Mucosa of rectum (tissue), 2 donors: ENCODE measurements around the gene ZNF701.
"Not testable (repeated sequence)": the region's sequence is repeated elsewhere in the genome, so short reads cannot be mapped to it uniquely, and the experiment has no call there.

Experiments
- H3K27ac ChIP-seq, 2 donors: one replicate each; pipeline ENCODE4 v1.7.0; 2013; ENCODE audit warnings: inconsistent platforms in 2 of 2, low read depth in 2 of 2, low read length in 2 of 2
- H3K27me3 ChIP-seq, 2 donors: one replicate each; pipeline ENCODE4 v1.7.0; 2013; ENCODE audit warnings: low read length in 2 of 2; ENCODE audit not compliant: control insufficient read depth in 2 of 2, insufficient read depth in 2 of 2
- H3K36me3 ChIP-seq, 2 donors: one replicate each; pipeline ENCODE4 v1.7.0; 2013; ENCODE audit warnings: low read length in 2 of 2; ENCODE audit not compliant: control insufficient read depth in 2 of 2, insufficient read depth in 2 of 2
- H3K4me1 ChIP-seq, 2 donors: one replicate each; pipeline ENCODE4 v1.7.0; 2013; ENCODE audit warnings: low read length in 2 of 2, mild to moderate bottlenecking in 1 of 2; ENCODE audit not compliant: control insufficient read depth in 2 of 2, insufficient read depth in 2 of 2
- H3K4me3 ChIP-seq, 2 donors: one replicate each; pipeline ENCODE4 v1.7.0; 2013; ENCODE audit warnings: low read length in 2 of 2
- H3K9ac ChIP-seq, 2 donors: one replicate each; pipeline ENCODE4 v1.7.0; 2013; ENCODE audit warnings: low read length in 2 of 2, low read depth in 1 of 2, mild to moderate bottlenecking in 1 of 2
- H3K9me3 ChIP-seq, 2 donors: one replicate each; pipeline ENCODE4 v1.7.0; 2013; ENCODE audit warnings: low read length in 2 of 2; ENCODE audit not compliant: control insufficient read depth in 2 of 2
- donor health status: healthy.
- donor health status: Normal muscosa, but diverticular disease.

Gene ZNF701

DNA sequence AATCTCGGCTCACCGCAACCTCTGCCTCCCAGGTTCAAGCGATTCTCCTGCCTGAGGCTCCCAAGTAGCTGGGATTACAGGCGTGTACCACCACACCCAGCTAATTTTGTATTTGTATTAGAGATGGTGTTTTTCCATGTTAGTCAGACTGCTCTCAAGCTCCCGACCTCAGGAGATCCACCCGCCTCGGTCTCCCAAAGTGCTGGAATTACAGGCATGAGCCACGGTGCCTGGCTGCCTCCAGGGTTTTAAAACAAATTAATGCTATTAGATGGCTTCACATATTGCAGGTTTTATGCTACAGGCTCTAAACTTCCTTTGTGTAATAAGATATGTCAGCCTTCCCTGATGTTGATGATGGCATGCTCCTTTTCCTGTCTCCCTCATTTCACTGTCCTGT is 8.5 kb upstream of the ZNF701 start:
- not testable (repeated sequence) for H3K4me1 ChIP-seq, H3K4me3 ChIP-seq, H3K9ac ChIP-seq, H3K27me3 ChIP-seq, H3K27ac ChIP-seq
- peaks cover 42 to 48% of the 10 kb centered on the region in 2 donors for H3K9me3 ChIP-seq
- peaks cover 21 to 40% of the 10 kb centered on the region in 2 donors for H3K36me3 ChIP-seq

DNA sequence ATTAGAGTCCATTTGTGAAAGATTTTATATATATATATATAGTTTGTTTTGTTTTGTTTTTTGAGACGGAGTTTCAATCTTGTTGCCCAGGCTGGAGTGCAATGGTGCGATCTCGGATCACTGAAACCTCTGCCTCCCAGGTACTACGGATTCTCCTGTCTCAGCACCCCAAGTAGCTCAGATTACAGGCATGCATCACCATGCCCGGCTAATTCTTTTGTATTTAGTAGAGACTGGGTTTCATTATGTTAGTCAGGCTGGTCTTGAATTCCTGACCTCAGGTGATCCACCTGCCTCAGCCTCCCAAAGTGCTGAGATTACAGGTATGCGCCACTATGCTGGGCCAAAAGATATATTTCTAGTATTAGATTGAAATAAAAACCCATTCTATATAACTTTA is 4.0 kb upstream of the ZNF701 start:
- no peak overlapping the region for H3K9ac ChIP-seq
- H3K4me3 ChIP-seq, result no peak overlapping the region
- peaks cover 5 to 17% of the 10 kb centered on the region in 2 donors for H3K36me3 ChIP-seq
- H3K27me3 ChIP-seq, result no peaks in the 10 kb centered on the region
- H3K27ac ChIP-seq, result no peak overlapping the region
- peaks cover 4 to 5% of the 10 kb centered on the region in 2 donors for H3K4me1 ChIP-seq
- peaks cover 20 to 27% of the 10 kb centered on the region in 2 donors for H3K9me3 ChIP-seq

DNA sequence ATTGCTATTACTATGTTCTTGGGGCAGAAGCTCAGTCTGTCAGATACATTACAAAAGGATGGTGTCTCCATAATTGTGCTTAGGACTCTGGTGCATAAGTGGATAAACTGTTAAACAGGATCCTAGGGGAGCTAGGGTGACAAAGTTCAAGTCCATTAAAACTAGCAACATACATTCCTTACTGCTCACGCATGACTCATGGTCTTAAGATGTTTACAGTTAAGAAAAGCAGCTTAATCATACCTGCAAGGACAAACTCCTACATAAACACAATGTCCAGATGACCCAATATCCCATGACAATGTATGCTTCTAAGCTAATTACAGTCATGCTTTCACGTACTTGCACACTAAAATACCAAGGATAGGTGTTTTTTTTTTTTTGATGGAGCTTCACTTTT is 3.5 kb upstream of the ZNF701 start:
- no peak overlapping the region for H3K27ac ChIP-seq
- peaks cover 5 to 15% of the 10 kb centered on the region in 2 donors for H3K36me3 ChIP-seq
- H3K4me1 ChIP-seq, result peaks cover 4 to 5% of the 10 kb centered on the region in 2 donors
- no peak overlapping the region for H3K4me3 ChIP-seq
- no peak overlapping the region for H3K9ac ChIP-seq
- H3K27me3 ChIP-seq, result no peaks in the 10 kb centered on the region
- H3K9me3 ChIP-seq, result peaks cover 20 to 23% of the 10 kb centered on the region in 2 donors

DNA sequence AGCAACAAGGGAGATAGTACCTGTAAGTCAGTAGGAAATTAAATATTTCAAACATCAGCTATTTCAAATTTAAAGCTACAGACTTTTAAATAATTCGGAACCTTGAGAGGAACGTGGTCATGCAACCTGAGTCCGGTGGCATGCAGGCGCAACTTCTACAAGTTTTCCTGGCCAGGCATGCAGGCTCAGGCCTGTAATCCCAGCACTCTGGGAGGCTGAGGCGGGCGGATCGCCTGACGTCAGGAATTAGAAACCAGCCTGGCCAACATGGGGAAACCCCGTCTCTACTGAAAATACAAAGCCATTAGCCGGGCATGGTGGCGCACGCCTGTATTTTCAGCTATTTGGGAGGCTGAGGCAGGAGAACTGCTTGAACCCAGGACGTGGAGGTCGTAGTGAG is 2.2 kb upstream of the ZNF701 start:
- no peak overlapping the region for H3K4me3 ChIP-seq
- peaks cover 14 to 22% of the 10 kb centered on the region in 2 donors for H3K9me3 ChIP-seq
- H3K27ac ChIP-seq, result no peak overlapping the region
- H3K36me3 ChIP-seq, result peaks cover 13 to 17% of the 10 kb centered on the region in 2 donors
- H3K9ac ChIP-seq, result no peak overlapping the region
- peaks cover 4 to 5% of the 10 kb centered on the region in 2 donors for H3K4me1 ChIP-seq
- H3K27me3 ChIP-seq, result no peaks in the 10 kb centered on the region

DNA sequence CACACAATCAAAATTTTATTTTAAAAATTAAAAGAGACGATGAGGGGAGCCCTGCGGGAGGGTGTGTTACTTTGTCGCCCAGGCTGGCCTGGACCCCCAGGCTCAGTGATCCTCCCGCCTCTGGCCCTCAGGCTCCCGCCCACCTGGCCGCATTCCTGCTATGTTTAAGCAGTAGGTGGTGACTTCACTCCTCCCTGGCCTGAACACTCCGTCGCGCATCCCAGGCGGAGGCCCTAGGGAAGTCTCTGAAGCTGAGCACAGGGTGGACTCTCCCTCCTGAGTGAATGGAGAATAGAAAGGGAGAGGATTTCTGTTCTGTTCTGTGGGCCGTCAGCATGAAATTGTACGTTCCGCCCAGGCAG is 468 bp upstream of the ZNF701 start:
- Histone ChIP-seq H3K4me3 (peak overlapping the region; percentile 61 to 99), H3K9ac (peak overlapping the region; percentile 42 to 60), H3K36me3 (peaks cover 18 to 22% of the 10 kb centered on the region in 2 donors), H3K27ac (peak overlapping the region; percentile 94 to 95)
- H3K4me1 ChIP-seq, H3K27me3 ChIP-seq, H3K9me3 ChIP-seq: not testable (repeated sequence)

DNA sequence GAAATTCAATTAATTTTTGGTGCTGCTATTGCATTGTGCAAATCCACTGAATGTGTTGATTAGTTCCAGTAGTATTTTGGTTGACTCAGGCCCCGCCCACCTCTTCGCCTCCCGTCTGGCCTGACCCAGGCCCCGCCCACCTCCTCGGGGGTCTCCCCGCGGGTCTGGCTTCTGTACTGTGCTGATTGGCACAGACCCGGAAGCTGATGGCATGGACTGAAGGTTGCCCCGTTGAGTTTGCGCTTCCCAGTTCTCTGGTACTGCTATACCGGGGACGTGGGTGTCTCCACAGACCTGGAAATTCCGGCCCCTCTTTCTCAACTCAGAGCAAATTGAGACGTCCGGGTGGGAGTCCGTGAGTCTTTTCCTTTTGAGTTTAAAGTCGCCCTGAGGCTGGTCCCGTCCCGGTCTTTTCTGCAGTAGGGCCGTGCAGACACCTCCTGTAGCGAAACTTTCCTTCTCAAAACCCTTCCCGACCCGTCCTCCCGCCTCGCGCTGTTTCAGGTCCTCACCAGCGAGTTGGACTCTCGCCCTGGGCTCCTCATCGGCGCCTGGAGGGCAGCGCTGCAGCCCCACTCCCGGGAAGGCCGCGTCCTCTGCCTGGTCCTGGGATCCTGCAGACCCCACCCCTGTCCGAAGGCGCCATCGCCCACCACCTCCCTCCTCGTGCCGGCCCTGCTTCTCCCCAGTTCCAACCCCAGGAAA is 14.8 kb downstream of the ZNF701 start:
- Histone ChIP-seq H3K4me3 (no peak overlapping the region), H3K27ac (no peak overlapping the region), H3K9ac (no peak overlapping the region), H3K4me1 (no peaks in the 10 kb centered on the region), H3K36me3 (peaks cover 40 to 46% of the 10 kb centered on the region in 2 donors), H3K27me3 (no peaks in the 10 kb centered on the region), H3K9me3 (peaks cover 19 to 29% of the 10 kb centered on the region in 2 donors)

DNA sequence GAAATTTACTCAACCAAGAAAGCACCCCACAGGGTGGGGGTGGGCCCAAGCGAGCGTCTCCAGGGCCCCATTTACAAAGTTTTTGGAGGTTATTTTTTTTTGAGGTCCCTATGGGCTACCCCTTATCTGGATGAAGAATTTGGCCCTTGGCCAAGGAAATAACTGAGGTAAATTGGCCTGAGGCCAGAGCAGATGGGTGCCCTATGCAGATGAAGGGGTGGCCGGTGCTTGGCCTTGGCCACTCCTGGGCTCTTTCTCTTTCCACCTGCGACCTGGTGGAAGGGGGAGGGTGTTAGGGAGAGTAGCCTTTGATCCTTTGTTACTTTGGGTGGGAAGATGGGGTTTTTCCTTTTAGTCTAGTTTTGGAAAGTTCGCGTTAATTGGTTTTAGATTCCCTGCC is 15.5 kb downstream of the ZNF701 start:
- H3K27ac ChIP-seq, result no peak overlapping the region

DNA sequence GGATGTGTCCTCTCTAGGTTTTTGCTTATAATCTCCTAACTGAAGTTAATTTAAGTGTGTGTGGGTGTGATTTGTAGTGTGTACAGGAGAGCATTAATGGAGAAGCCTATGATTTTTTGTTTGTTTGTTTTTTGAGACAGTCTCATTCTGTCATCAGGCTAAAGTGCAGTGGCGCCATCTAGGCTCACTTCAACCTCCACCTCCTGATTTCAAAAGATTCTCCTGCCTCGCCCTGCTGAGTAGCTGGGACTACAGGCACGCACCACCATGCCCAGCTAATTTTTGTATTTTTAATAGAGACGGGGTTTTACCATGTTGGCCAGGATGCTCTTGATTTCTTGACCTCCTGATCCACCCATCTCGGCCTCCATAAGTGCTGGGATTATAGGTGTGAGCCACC is 20.6 kb downstream of the ZNF701 start:
- Histone ChIP-seq H3K4me3 (no peak overlapping the region), H3K36me3 (peaks cover 0 to 9% of the 10 kb centered on the region in 2 donors), H3K27me3 (no peaks in the 10 kb centered on the region), H3K27ac (no peak overlapping the region), H3K4me1 (no peaks in the 10 kb centered on the region), H3K9me3 (peaks cover 0 to 10% of the 10 kb centered on the region in 2 donors), H3K9ac (no peak overlapping the region)

More for the DNA sequence above, 15.5 kb downstream of the ZNF701 start:
- Histone ChIP-seq H3K9me3 (peaks cover 17 to 26% of the 10 kb centered on the region in 2 donors), H3K4me1 (no peaks in the 10 kb centered on the region), H3K27me3 (no peaks in the 10 kb centered on the region), H3K9ac (no peak overlapping the region), H3K36me3 (peaks cover 37 to 41% of the 10 kb centered on the region in 2 donors), H3K4me3 (no peak overlapping the region)

DNA sequence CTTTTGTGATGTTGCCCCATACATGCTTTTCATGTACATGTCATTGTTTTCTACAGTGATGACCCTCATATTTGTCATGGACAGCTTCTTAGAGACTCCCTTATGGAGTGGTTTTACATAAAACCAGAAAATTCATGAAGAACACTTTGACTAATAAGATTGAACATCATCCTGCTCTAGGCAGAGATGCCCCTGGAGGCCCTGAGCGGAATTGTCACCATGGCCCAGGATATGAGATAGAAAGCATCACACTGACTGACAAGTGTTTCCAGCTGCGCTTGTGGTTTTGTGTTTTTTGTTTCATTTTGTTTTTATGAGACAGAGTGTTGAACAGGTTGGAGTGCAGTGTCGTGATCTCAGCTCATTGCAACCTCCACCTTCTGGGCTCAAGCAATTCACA is 22.2 kb downstream of the ZNF701 start:
- H3K36me3 ChIP-seq, result peaks cover 11 to 18% of the 10 kb centered on the region in 2 donors
- H3K9me3 ChIP-seq, result peaks cover 10% of the 10 kb centered on the region in 2 donors
- no peak overlapping the region for H3K4me3 ChIP-seq
- H3K9ac ChIP-seq, result no peak overlapping the region
- no peaks in the 10 kb centered on the region for H3K4me1 ChIP-seq
- no peak overlapping the region for H3K27ac ChIP-seq
- H3K27me3 ChIP-seq, result no peaks in the 10 kb centered on the region

DNA sequence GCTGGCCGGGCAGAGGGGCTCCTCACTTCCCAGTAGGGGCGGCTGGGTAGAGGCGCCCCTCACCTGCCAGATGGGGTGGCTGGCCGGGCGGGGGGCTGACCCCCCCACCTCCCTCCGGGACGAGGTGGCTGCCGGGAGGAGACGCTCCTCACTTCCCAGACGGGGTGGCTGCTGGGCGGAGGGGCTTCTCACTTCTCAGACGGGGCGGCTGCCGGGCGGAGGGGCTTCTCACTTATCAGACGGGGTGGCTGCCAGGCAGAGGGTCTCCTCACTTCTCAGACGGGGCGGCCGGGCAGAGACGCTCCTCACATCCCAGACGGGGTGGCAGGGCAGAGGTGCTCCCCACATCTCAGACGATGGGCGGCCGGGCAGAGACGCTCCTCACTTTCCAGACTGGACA is 23.4 kb downstream of the ZNF701 start:
- not testable (repeated sequence) for H3K9ac ChIP-seq, H3K4me1 ChIP-seq, H3K27ac ChIP-seq, H3K4me3 ChIP-seq, H3K27me3 ChIP-seq
- peaks cover 11 to 15% of the 10 kb centered on the region in 2 donors for H3K36me3 ChIP-seq
- peaks cover 7 to 12% of the 10 kb centered on the region in 2 donors for H3K9me3 ChIP-seq
